Osteoblast (primary cell): ENCODE data around the gene IFNGR1. TPM values are rescaled to one million over a fixed set of nuclear protein-coding genes. Genes with fewer than 3 reads are reported as not detected.
A peak's percentile ranks its signal among the peaks of the same experiment; 100 is the strongest.

Experiments used
- DNase-seq: peaks from one replicate; pipeline ENCODE4 v3.0.0; 2011; ENCODE audit warnings: low spot score, mixed read lengths; ENCODE audit not compliant: insufficient read length; ENCODE audit errors: missing footprints
- H2AFZ ChIP-seq: 2 replicates; pipeline ENCODE4 v1.6.0; 2011; ENCODE audit warnings: mild to moderate bottlenecking, low read length
- H3K27ac ChIP-seq: 2 replicates; pipeline ENCODE4 v1.5.1; 2011; ENCODE audit warnings: mild to moderate bottlenecking, low read depth, low read length, moderate library complexity
- H3K27me3 ChIP-seq: 2 replicates; pipeline ENCODE4 v1.6.0; 2012; ENCODE audit warnings: mild to moderate bottlenecking, control low read depth, inconsistent platforms, low read length, moderate library complexity; ENCODE audit not compliant: insufficient read depth
- H3K36me3 ChIP-seq: 2 replicates; pipeline ENCODE4 v1.5.1; 2011; ENCODE audit warnings: mild to moderate bottlenecking, low read length, control low read depth, moderate library complexity; ENCODE audit not compliant: insufficient read depth
- H3K4me1 ChIP-seq: 2 replicates; pipeline ENCODE4 v1.5.1; 2011; ENCODE audit warnings: mild to moderate bottlenecking, low read length, control low read depth, moderate library complexity; ENCODE audit not compliant: insufficient read depth
- H3K4me2 ChIP-seq: 2 replicates; pipeline ENCODE4 v1.6.0; 2011; ENCODE audit warnings: mild to moderate bottlenecking, low read length; ENCODE audit not compliant: insufficient read depth
- H3K4me3 ChIP-seq: fragments of 200-600 bp; sonication (generic); 3 replicates; pipeline ENCODE4 v1.5.1; 2012; ENCODE audit warnings: mild to moderate bottlenecking, low read length, inconsistent platforms; ENCODE audit not compliant: insufficient read depth
- H3K79me2 ChIP-seq: 2 replicates; pipeline ENCODE4 v1.6.0; 2012; ENCODE audit warnings: mild to moderate bottlenecking, low read length, control low read depth, inconsistent platforms; ENCODE audit not compliant: insufficient read depth
- H3K9me3 ChIP-seq: 2 replicates; pipeline ENCODE4 v1.5.1; 2011; ENCODE audit warnings: low read depth, low read length, control low read depth
- H4K20me1 ChIP-seq: 2 replicates; pipeline ENCODE4 v1.6.0; 2012; ENCODE audit warnings: mild to moderate bottlenecking, low read length, control low read depth; ENCODE audit not compliant: insufficient read depth
- total RNA-seq: library from RNA; depleted of rRNA; stranded (reverse); fragments of >200 nt; gene quantifications from 2 replicates; pipeline ENCODE4 v1.2.3, GENCODE V29; 2012
- TF ChIP-seq, protein P1 (sequence below): IDR thresholded peaks from 2 replicates; pipeline ENCODE4 v1.5.1; 2011; ENCODE audit warnings: mild to moderate bottlenecking, low read depth, low read length, moderate library complexity; ENCODE audit errors: extremely low read depth

The IFNGR1 gene
- total RNA-seq, 1 donor, result 62.6 TPM

DNA sequence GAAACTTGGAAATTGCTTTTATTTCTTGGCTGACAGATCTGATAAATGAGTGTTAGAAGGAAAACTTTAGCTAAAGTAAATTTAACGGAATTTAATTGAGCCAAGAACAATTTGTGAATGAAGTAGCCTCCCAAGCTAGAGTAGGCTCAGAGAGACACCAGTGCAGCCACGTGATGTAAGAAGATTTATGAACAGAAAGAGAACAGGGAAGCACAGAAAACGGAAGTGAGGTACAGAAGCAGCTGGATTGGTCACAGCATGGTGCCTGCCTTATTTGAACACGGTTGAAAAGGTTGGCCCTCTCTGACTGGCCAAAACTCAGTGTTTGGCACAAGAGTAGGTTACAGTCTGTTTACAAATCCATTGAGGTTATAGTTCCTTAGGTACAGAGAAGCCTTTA, 29.5 kb upstream of the IFNGR1 start:
- no peak for DNase-seq
- Histone ChIP-seq H3K27me3 (peaks cover 5% of the 10 kb centered on the region), H3K4me3 (no peak overlapping the region), H4K20me1 (no peaks in the 10 kb centered on the region), H3K9me3 (no peaks in the 10 kb centered on the region), H3K4me2 (no peak overlapping the region), H2AFZ (peak overlapping the region; percentile 32), H3K79me2 (no peaks in the 10 kb centered on the region), H3K4me1 (no peaks in the 10 kb centered on the region), H3K36me3 (no peaks in the 10 kb centered on the region), H3K27ac (no peak overlapping the region)
- TF ChIP-seq, protein P1, sequence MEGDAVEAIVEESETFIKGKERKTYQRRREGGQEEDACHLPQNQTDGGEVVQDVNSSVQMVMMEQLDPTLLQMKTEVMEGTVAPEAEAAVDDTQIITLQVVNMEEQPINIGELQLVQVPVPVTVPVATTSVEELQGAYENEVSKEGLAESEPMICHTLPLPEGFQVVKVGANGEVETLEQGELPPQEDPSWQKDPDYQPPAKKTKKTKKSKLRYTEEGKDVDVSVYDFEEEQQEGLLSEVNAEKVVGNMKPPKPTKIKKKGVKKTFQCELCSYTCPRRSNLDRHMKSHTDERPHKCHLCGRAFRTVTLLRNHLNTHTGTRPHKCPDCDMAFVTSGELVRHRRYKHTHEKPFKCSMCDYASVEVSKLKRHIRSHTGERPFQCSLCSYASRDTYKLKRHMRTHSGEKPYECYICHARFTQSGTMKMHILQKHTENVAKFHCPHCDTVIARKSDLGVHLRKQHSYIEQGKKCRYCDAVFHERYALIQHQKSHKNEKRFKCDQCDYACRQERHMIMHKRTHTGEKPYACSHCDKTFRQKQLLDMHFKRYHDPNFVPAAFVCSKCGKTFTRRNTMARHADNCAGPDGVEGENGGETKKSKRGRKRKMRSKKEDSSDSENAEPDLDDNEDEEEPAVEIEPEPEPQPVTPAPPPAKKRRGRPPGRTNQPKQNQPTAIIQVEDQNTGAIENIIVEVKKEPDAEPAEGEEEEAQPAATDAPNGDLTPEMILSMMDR, result no peak

DNA sequence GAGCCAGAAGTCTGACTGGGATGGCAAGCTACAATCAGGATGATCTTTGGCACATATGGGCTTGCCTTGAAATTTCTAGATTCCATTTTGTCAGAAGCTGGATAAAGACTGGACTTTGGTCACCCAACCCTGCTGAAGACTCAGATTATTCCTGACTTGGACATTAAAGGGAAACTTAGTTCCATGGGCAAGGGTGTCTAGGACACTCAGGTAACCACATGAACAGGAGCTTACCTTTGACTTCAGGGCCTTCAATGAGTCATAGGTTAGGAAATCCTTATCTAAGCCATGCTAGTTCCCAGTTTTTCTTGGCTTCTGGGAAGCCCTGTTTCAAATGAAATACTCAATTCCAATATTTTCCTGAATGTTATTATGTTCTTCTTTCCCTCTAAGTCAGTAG, 28.5 kb upstream of the IFNGR1 start:
- TF ChIP-seq, protein P1, result no peak

DNA sequence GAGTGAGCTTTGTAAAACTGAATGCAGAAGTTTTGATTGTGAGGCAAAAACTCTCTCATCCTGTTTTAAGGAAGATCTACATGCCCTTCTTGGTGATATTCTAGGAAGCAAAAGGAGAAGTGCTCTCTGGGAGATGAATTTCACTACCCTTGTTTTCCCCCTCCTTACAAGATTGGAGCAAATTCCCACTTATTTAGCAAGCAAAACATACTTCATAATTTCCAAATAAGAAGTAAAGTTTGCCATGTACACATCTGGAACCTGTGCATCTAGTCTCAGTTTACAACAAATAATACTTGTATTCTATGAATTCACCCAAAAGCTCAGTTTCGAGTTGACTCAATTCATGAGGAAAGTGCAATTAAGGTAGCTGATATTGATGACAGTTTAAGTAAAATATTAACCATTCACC, 27.6 kb upstream of the IFNGR1 start:
- Histone ChIP-seq H2AFZ (no peak overlapping the region), H3K27ac (no peak overlapping the region), H3K4me2 (no peak overlapping the region), H3K36me3 (no peaks in the 10 kb centered on the region), H3K4me1 (peaks cover 5% of the 10 kb centered on the region), H3K27me3 (peaks cover 2% of the 10 kb centered on the region), H4K20me1 (no peaks in the 10 kb centered on the region), H3K9me3 (no peaks in the 10 kb centered on the region), H3K79me2 (no peaks in the 10 kb centered on the region), H3K4me3 (no peak overlapping the region)
- TF ChIP-seq, protein P1, result no peak
- DNase-seq, result no peak

More for the DNA sequence above, 28.5 kb upstream of the IFNGR1 start:
- Histone ChIP-seq H3K36me3 (no peaks in the 10 kb centered on the region), H3K4me2 (no peak overlapping the region), H4K20me1 (no peaks in the 10 kb centered on the region), H3K79me2 (no peaks in the 10 kb centered on the region), H3K4me1 (no peaks in the 10 kb centered on the region), H2AFZ (no peak overlapping the region), H3K4me3 (no peak overlapping the region), H3K27ac (no peak overlapping the region), H3K9me3 (no peaks in the 10 kb centered on the region), H3K27me3 (peaks cover 5% of the 10 kb centered on the region)
- no peak for DNase-seq

DNA sequence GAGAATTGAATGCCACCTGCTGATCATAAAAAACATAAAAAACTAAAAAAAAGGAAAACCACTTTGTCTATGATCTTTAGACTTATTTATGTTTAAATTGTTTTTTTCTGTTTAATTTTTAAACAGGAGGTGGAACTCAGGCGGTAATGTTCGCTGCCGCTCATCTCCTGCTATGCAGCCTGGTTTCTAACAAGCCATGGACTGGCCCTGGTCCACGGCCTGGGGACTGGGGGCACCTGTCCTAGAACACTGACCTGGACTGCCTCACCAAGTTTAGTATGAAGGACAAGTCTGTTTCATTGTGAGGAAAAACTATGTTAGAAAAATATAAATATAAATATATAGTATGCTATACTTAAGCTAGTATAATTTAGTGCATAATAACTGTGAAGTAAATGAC, 27.0 kb upstream of the IFNGR1 start:
- no peak for DNase-seq
- Histone ChIP-seq H4K20me1 (no peaks in the 10 kb centered on the region), H3K4me3 (no peak overlapping the region), H3K4me1 (peaks cover 11% of the 10 kb centered on the region), H3K79me2 (no peaks in the 10 kb centered on the region), H3K9me3 (no peaks in the 10 kb centered on the region), H3K4me2 (no peak overlapping the region), H2AFZ (no peak overlapping the region), H3K36me3 (no peaks in the 10 kb centered on the region), H3K27ac (no peak overlapping the region), H3K27me3 (peaks cover 2% of the 10 kb centered on the region)
- TF ChIP-seq, protein P1, result no peak
